ENCODE data around the gene TMEM215. TPM values are rescaled to one million over a fixed set of nuclear protein-coding genes. Genes with fewer than 3 reads are reported as not detected.

The TMEM215 gene
- total RNA-seq, 1 donor from 2014 or later = not detected

DNA sequence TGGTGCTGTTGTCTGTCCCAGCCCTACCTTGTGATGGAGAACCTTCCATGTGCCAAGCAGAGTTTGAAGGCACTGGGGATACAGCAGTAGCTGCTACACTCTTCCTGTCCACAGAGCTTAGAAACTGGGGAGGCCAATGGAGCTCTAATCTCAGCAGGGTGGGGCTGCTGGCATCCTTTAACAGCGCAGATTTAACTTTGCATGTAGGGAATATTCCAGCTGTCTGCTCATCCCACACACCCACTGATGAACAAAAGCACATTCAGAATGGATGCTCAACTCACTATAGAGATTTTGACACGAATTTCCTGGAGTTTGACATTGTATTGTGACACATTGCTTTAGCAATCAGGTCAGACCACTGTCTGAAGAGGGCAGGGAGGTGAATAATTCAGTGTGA lies 49.0 kb downstream of the TMEM215 start:
- Histone ChIP-seq H3K4me2 (no peak overlapping the region), H3K4me3 (no peak overlapping the region), H3K27me3 (no peaks in the 10 kb centered on the region), H4K20me1 (ENCODE audit: low read depth) (no peaks in the 10 kb centered on the region), H3K79me2 (ENCODE audit: low read depth) (no peaks in the 10 kb centered on the region), H3K27ac (no peak overlapping the region), H3F3A (ENCODE audit: low read depth) (no peaks in the 10 kb centered on the region), H3K9me3 (ENCODE audit: low read depth) (no peaks in the 10 kb centered on the region), H3K36me3 (no peaks in the 10 kb centered on the region), H3K4me1 (no peaks in the 10 kb centered on the region), H2AFZ (replicated peaks) (no peak overlapping the region), H3K9ac (no peak overlapping the region)
- H3K4me1 Mint-ChIP-seq = no peaks in the 10 kb centered on the region
- H3K36me3 Mint-ChIP-seq = no peaks in the 10 kb centered on the region
- no peaks in the 10 kb centered on the region for H3K27me3 Mint-ChIP-seq (ENCODE audit: insufficient read depth, low read depth)
- TF ChIP-seq EZH2phosphoT487 (IDR thresholded peaks at IDR 0.05) (no peak), EZH2 (IDR thresholded peaks at IDR 0.05) (no peak), CTCF (IDR thresholded peaks at IDR 0.05) (no peak)
- no peak overlapping the region for H3K27ac Mint-ChIP-seq
- no peak overlapping the region for H3K4me3 Mint-ChIP-seq
- DNase-seq (ENCODE audit: low spot score) = no peak
- H3K9me3 Mint-ChIP-seq = no peaks in the 10 kb centered on the region

Small RNAs within 50 kb of the gene (small RNA-seq; reads per million reads assigned to genes)
- not detected for gene RF00019

Other genes starting within 250 kb of the TMEM215 start
- 6.4 and 9.7 TPM in 2 replicates for gene SMIM27, start 231.2 kb upstream of the TMEM215 start, total RNA-seq (ENCODE audit: low replicate concordance)
- 33.9 and 51.3 TPM in 2 replicates for gene TOPORS, start 231.0 kb upstream of the TMEM215 start, total RNA-seq (ENCODE audit: low replicate concordance)
- 50.8 and 64.9 TPM in 2 replicates for gene NDUFB6, start 210.4 kb upstream of the TMEM215 start, total RNA-seq (ENCODE audit: low replicate concordance)
- gene TAF1L, start 147.9 kb upstream of the TMEM215 start, total RNA-seq (ENCODE audit: low replicate concordance) = not detected in 2 replicates
- gene APTX, start 218.1 kb downstream of the TMEM215 start, total RNA-seq (ENCODE audit: low replicate concordance) = 48.3 and 72.6 TPM in 2 replicates
- gene DNAJA1, start 241.7 kb downstream of the TMEM215 start, total RNA-seq (ENCODE audit: low replicate concordance) = 146 and 180 TPM in 2 replicates

Data from neural progenitor cell (in vitro differentiated cells).